Naive thymus-derived CD4-positive, alpha-beta T cell (primary cell): ENCODE results near the gene ACTN4. TPM values are rescaled to one million over a fixed set of nuclear protein-coding genes. Genes with fewer than 3 reads are reported as not detected.

Experiments used
- ATAC-seq: fragments of 150-1000 bp; cut with Tn5 transposase; 2 replicates; pipeline ENCODE4 v1.10.0; 2021; ENCODE audit warnings: mild to moderate bottlenecking, moderate library complexity
- CTCF ChIA-PET: fragments of 350-600 bp; sonication (Branson Sonifier 250); formaldehyde crosslinking; loops from one replicate; lab custom pipeline; 2021; ENCODE audit warnings: antibody characterized with exemption; lab: Charles Lee
- POLR2A ChIA-PET: fragments of 350-600 bp; sonication (Branson Sonifier 250); formaldehyde crosslinking; loops from one replicate; lab custom pipeline; 2021; ENCODE audit warnings: antibody characterized with exemption, inconsistent platforms; lab: Charles Lee
- DNase-seq, 9 donors: peaks; one replicate each; pipeline versions ENCODE4 v3.0.0 to v3.0.0-alpha.2; 2020 to 2022; ENCODE audit warnings: mixed read lengths in 1 of 9
- H3K27ac ChIP-seq: one replicate; pipeline ENCODE4 v1.7.0; 2013; ENCODE audit warnings: mild to moderate bottlenecking, low read depth, low read length, moderate library complexity
- H3K27me3 ChIP-seq, 2 donors: one replicate each; pipeline ENCODE4 v1.7.0; 2013; ENCODE audit warnings: low read length in 2 of 2, mild to moderate bottlenecking in 2 of 2, moderate library complexity in 2 of 2; ENCODE audit not compliant: control insufficient read depth in 2 of 2, insufficient read depth in 2 of 2
- H3K36me3 ChIP-seq, 3 experiments: 1 replicate in 2 of 3; 2 replicates in 1 of 3; pipeline ENCODE4 v1.7.0; 2013; ENCODE audit warnings: low read length in 3 of 3, mild to moderate bottlenecking in 3 of 3, moderate library complexity in 1 of 3; ENCODE audit not compliant: insufficient read depth in 3 of 3, control insufficient read depth in 2 of 3
- H3K4me1 ChIP-seq, 2 donors: one replicate each; pipeline ENCODE4 v1.7.0; 2013; ENCODE audit warnings: low read length in 2 of 2, mild to moderate bottlenecking in 2 of 2, moderate library complexity in 1 of 2; ENCODE audit not compliant: control insufficient read depth in 2 of 2, insufficient read depth in 2 of 2
- H3K4me3 ChIP-seq: 2 replicates; pipeline ENCODE4 v1.7.0; 2013; ENCODE audit warnings: mild to moderate bottlenecking, low read length
- H3K9me3 ChIP-seq, 3 experiments: 1 replicate in 2 of 3; 2 replicates in 1 of 3; pipeline ENCODE4 v1.7.0; 2013; ENCODE audit warnings: low read length in 3 of 3; ENCODE audit not compliant: control insufficient read depth in 2 of 3
- H3K27ac Mint-ChIP-seq, 9 donors: one replicate each; pipeline ENCODE4 v1.8.0; 2020 to 2022; ENCODE audit warnings: mixed read lengths in 9 of 9, mild to moderate bottlenecking in 8 of 9, moderate library complexity in 5 of 9, inconsistent platforms in 2 of 9
- H3K27me3 Mint-ChIP-seq, 5 donors: one replicate each; pipeline ENCODE4 v1.8.0; 2021 to 2022; ENCODE audit warnings: mixed read lengths in 5 of 5, mild to moderate bottlenecking in 1 of 5
- H3K36me3 Mint-ChIP-seq, 5 donors: one replicate each; pipeline ENCODE4 v1.8.0; 2020 to 2022; ENCODE audit warnings: mixed read lengths in 5 of 5, mild to moderate bottlenecking in 3 of 5, inconsistent platforms in 1 of 5
- H3K4me1 Mint-ChIP-seq, 7 donors: one replicate each; pipeline ENCODE4 v1.8.0; 2020 to 2022; ENCODE audit warnings: mixed read lengths in 7 of 7, mild to moderate bottlenecking in 3 of 7, inconsistent platforms in 1 of 7
- H3K4me3 Mint-ChIP-seq, 10 donors: one replicate each; pipeline ENCODE4 v1.8.0; 2020 to 2022; ENCODE audit warnings: mild to moderate bottlenecking in 10 of 10, mixed read lengths in 10 of 10, moderate library complexity in 6 of 10, inconsistent platforms in 2 of 10
- H3K9me3 Mint-ChIP-seq, 11 donors: one replicate each; pipeline ENCODE4 v1.8.0; 2020 to 2022; ENCODE audit warnings: mixed read lengths in 11 of 11, mild to moderate bottlenecking in 4 of 11, inconsistent platforms in 1 of 11, moderate library complexity in 1 of 11
- intact Hi-C, 2 donors: fragments of 100-400 bp; cut with micrococcal nuclease; formaldehyde crosslinking; loops; one replicate each; pipeline ENCODE4 v1.15.1; 2023
- polyA plus RNA-seq, 2 donors: library from polyadenylated mRNA; unstranded; fragments of 300-500 nt; fragmentation: Illumina TruSeq; gene quantifications; one replicate each; pipeline ENCODE4 v1.2.3, GENCODE V29; 2021
- total RNA-seq, 6 experiments: library from RNA in 5 of 6; stranded (reverse) in 5 of 6; gene quantifications; 1 replicate in 5 of 6; 2 replicates in 1 of 6; pipeline ENCODE4 v1.2.3 and lab custom pipeline; 2021 to 2026

ACTN4 gene
- total and polyA plus RNA-seq, 7 experiments from 2014 or later, result 2.8 to 355 (median 52.1) TPM

- intact Hi-C loops, result no loop called here
- H3K36me3 Mint-ChIP-seq, result peaks cover 0 to 25% (median 7%) of the 10 kb centered on the region in 5 donors
- Histone ChIP-seq H3K36me3 (peaks cover 0 to 7% (median 0%) of the 10 kb centered on the region in 3 experiments), H3K27ac (no peak overlapping the region), H3K9me3 (no peaks in the 10 kb centered on the region), H3K27me3 (peaks cover 0 to 10% of the 10 kb centered on the region in 2 donors), H3K4me3 (no peak overlapping the region), H3K4me1 (peaks cover 29 to 74% of the 10 kb centered on the region in 2 donors)
- ChIA-PET CTCF (interaction anchor here (0.5 kb wide), 1 partner anchor 39 kb away, joined by 4 read pairs; no protein-coding TSS in a partner anchor), POLR2A (no interaction called here)
- H3K27me3 Mint-ChIP-seq, result peaks cover 0 to 56% (median 29%) of the 10 kb centered on the region in 5 donors
- no peaks in the 10 kb centered on the region for H3K9me3 Mint-ChIP-seq
- DNase-seq (no peak), ATAC-seq (no peak)
- peaks cover 16 to 73% (median 46%) of the 10 kb centered on the region in 7 donors for H3K4me1 Mint-ChIP-seq
- H3K4me3 Mint-ChIP-seq, result no peak overlapping the region
- no peak overlapping the region for H3K27ac Mint-ChIP-seq
These were observed 13.7 kb downstream of the ACTN4 start for GRCh38 chr19:38661136-38661535.

- no peak for DNase-seq
- ChIA-PET POLR2A (no interaction called here), CTCF (no interaction called here)
- no peak for ATAC-seq
- H3K27me3 Mint-ChIP-seq, result peaks cover 0 to 56% (median 31%) of the 10 kb centered on the region in 5 donors
- no peak overlapping the region for H3K27ac ChIP-seq
- no peak overlapping the region for H3K4me3 ChIP-seq
- no peaks in the 10 kb centered on the region for H3K9me3 ChIP-seq
- H3K4me3 Mint-ChIP-seq, result no peak overlapping the region
- H3K27me3 ChIP-seq, result peaks cover 0 to 10% of the 10 kb centered on the region in 2 donors
- peaks cover 0 to 25% (median 8%) of the 10 kb centered on the region in 5 donors for H3K36me3 Mint-ChIP-seq
- no peak overlapping the region for H3K27ac Mint-ChIP-seq
- H3K4me1 Mint-ChIP-seq, result peaks cover 14 to 73% (median 43%) of the 10 kb centered on the region in 7 donors
- intact Hi-C loops, result no loop called here
- H3K4me1 ChIP-seq, result peaks cover 27 to 74% of the 10 kb centered on the region in 2 donors
- peaks cover 0 to 7% (median 0%) of the 10 kb centered on the region in 3 experiments for H3K36me3 ChIP-seq
- no peaks in the 10 kb centered on the region for H3K9me3 Mint-ChIP-seq
These were observed 14.5 kb downstream of the ACTN4 start for GRCh38 chr19:38661996-38662395.

DNA sequence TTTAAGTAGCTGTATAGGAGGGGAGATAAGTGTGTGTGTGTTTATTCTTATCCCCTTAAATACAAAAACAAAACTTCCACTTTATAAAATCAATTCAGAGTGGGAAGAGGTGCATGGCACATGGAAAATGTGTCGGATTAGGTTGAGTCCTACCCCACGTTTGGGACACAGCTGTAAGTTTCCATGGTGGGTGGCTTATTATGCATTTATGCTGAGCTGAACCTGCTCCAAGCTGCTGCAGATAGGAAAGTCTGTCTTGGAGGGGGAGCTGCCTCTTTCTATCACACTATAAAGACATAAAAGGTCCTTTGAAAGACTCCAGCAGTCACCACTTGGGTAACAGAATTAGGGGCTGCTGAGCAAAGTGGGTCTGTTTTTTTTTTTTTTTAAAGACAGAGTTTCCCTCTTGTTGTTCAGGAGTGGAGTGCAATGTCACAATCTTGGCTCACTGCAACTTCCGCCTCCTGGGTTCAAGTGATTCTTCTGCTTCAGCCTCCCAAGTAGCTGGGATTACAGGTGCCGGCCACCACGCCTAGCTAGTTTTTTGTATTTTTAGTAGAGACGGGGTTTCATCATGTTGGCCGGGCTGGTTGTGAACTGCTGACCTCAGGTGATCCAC is 15.2 kb downstream of the ACTN4 start:
- H3K9me3 ChIP-seq, result no peaks in the 10 kb centered on the region
- Mint-ChIP-seq H3K4me1 (peaks cover 18 to 73% (median 43%) of the 10 kb centered on the region in 7 donors), H3K4me3 (no peak overlapping the region), H3K27ac (no peak overlapping the region), H3K9me3 (no peaks in the 10 kb centered on the region), H3K36me3 (peaks cover 0 to 28% (median 11%) of the 10 kb centered on the region in 5 donors), H3K27me3 (peaks cover 0 to 56% (median 34%) of the 10 kb centered on the region in 5 donors)
- ATAC-seq (no peak), DNase-seq (no peak)
- H3K4me3 ChIP-seq, result no peak overlapping the region
- peaks cover 0 to 10% of the 10 kb centered on the region in 2 donors for H3K27me3 ChIP-seq
- ChIA-PET POLR2A (no interaction called here), CTCF (no interaction called here)
- intact Hi-C loops, result no loop called here
- peaks cover 0 to 7% (median 0%) of the 10 kb centered on the region in 3 experiments for H3K36me3 ChIP-seq
- no peak overlapping the region for H3K27ac ChIP-seq
- peaks cover 27 to 74% of the 10 kb centered on the region in 2 donors for H3K4me1 ChIP-seq

DNA sequence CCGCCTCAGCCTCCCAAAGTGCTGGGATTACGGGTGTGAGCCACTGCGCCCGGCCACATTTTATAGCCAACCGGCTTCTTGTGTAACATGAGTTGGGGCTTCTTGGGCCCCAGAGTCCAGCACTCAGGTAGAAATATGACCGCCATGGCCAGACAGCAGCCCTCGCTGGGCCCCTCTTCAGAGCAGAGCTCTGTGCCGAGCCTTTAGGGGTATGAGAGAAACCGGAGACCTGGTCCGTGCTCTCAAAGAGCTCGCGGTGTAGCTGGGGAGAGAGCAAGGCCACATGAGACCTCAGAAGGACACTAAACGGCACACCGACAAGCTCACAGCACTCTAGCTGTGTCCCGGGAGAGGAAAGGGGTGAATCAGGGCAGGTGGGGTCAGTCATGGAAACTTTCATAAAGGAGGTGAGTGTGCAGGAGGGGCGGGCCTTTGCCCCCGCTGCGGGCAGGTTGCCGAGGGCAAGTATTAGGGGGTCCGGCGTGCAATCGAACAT is 15.8 kb downstream of the ACTN4 start:
- H3K27me3 Mint-ChIP-seq, result peaks cover 0 to 51% (median 34%) of the 10 kb centered on the region in 5 donors
- ATAC-seq, result no peak
- POLR2A ChIA-PET, result no interaction called here

GRCh38 chr19:38663957-38664502 is 16.6 kb downstream of the ACTN4 start:
- intact Hi-C loops, result no loop called here
- peaks cover 0 to 47% (median 31%) of the 10 kb centered on the region in 5 donors for H3K27me3 Mint-ChIP-seq

More for the DNA sequence above, 15.8 kb downstream of the ACTN4 start:
- peaks cover 0 to 7% (median 0%) of the 10 kb centered on the region in 3 experiments for H3K36me3 ChIP-seq
- no peaks in the 10 kb centered on the region for H3K9me3 ChIP-seq
- peaks cover 0 to 32% (median 11%) of the 10 kb centered on the region in 5 donors for H3K36me3 Mint-ChIP-seq
- H3K9me3 Mint-ChIP-seq, result no peaks in the 10 kb centered on the region
- intact Hi-C loops, result no loop called here
- H3K27ac Mint-ChIP-seq, result peak overlapping the region in 1 of 9 donors; percentile 53
- no peak overlapping the region for H3K27ac ChIP-seq
- H3K4me3 Mint-ChIP-seq, result peak overlapping the region in 2 of 10 donors; percentile 6 to 37
- DNase-seq, result no peak
- peaks cover 18 to 73% (median 41%) of the 10 kb centered on the region in 7 donors for H3K4me1 Mint-ChIP-seq
- H3K4me1 ChIP-seq, result peaks cover 21 to 74% of the 10 kb centered on the region in 2 donors
- peaks cover 0 to 10% of the 10 kb centered on the region in 2 donors for H3K27me3 ChIP-seq
- no peak overlapping the region for H3K4me3 ChIP-seq
- CTCF ChIA-PET, result no interaction called here

GRCh38 chr19:38664503-38665211 is 17.2 kb downstream of the ACTN4 start:
- Mint-ChIP-seq H3K4me3 (peak overlapping the region in 1 of 10 donors; percentile 4), H3K4me1 (peaks cover 28 to 77% (median 51%) of the 10 kb centered on the region in 7 donors), H3K27ac (peak overlapping the region in 2 of 9 donors; percentile 10 to 58), H3K36me3 (peaks cover 0 to 33% (median 11%) of the 10 kb centered on the region in 5 donors), H3K27me3 (peaks cover 0 to 42% (median 31%) of the 10 kb centered on the region in 5 donors), H3K9me3 (no peaks in the 10 kb centered on the region)
- Histone ChIP-seq H3K27ac (no peak overlapping the region), H3K36me3 (peaks cover 0 to 7% (median 0%) of the 10 kb centered on the region in 3 experiments), H3K4me3 (no peak overlapping the region), H3K4me1 (peaks cover 30 to 74% of the 10 kb centered on the region in 2 donors), H3K27me3 (peaks cover 0 to 7% of the 10 kb centered on the region in 2 donors), H3K9me3 (no peaks in the 10 kb centered on the region)
- ChIA-PET POLR2A (no interaction called here), CTCF (no interaction called here)
- DNase-seq (no peak), ATAC-seq (peak; percentile 40)
- intact Hi-C loops, result no loop called here

More at GRCh38 chr19:38663957-38664502, 16.6 kb downstream of the ACTN4 start:
- DNase-seq (no peak), ATAC-seq (peak; percentile 61)
- Histone ChIP-seq H3K36me3 (peaks cover 0 to 7% (median 0%) of the 10 kb centered on the region in 3 experiments), H3K27me3 (peaks cover 0 to 7% of the 10 kb centered on the region in 2 donors), H3K27ac (no peak overlapping the region), H3K4me3 (no peak overlapping the region), H3K4me1 (peaks cover 24 to 74% of the 10 kb centered on the region in 2 donors), H3K9me3 (no peaks in the 10 kb centered on the region)
- no peaks in the 10 kb centered on the region for H3K9me3 Mint-ChIP-seq
- ChIA-PET CTCF (no interaction called here), POLR2A (no interaction called here)
- peaks cover 21 to 76% (median 45%) of the 10 kb centered on the region in 7 donors for H3K4me1 Mint-ChIP-seq
- H3K4me3 Mint-ChIP-seq, result peak overlapping the region in 2 of 10 donors; percentile 4 to 41
- peak overlapping the region in 3 of 9 donors; percentile 5 to 30 (median 10) for H3K27ac Mint-ChIP-seq
- peaks cover 0 to 33% (median 11%) of the 10 kb centered on the region in 5 donors for H3K36me3 Mint-ChIP-seq
